ENCODE results near the gene BST1. TPM values are rescaled to one million over a fixed set of nuclear protein-coding genes. Genes with fewer than 3 reads are reported as not detected.

The BST1 gene
- polyA plus RNA-seq, 1 donor (not counting 4 experiments of a cell fraction or from before 2014, with no cell fraction given) = 1.2 TPM

DNA sequence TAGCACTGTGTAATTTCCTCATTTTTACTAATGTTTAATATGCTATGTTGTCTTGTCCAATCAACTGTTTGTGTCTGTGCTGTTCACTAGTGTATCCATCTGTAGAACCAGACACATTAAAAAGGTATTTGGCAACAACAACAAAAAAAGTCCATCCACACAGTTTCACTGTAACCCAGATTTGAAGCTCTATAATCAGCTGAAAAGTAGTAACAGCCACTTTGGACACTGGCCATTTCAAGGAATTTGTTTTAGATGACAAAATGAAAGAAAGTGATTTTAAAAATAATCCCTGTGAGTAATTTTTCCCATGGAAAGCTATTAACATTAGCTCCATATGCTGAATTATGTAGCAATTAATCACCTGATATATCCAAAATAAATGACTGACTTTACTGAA lies 45.5 kb upstream of the BST1 start:
- peaks cover 20% of the 10 kb centered on the region for H3K4me1 ChIP-seq (ENCODE audit: control insufficient read depth, extremely low read depth, insufficient read depth, low read length)
- no peak overlapping the region for H2AFZ ChIP-seq (ENCODE audit: control insufficient read depth, low read length)
- no peaks in the 10 kb centered on the region for H3K27me3 ChIP-seq (ENCODE audit: control insufficient read depth, extremely low read depth, insufficient read depth, low read length)
- TF ChIP-seq, protein P1, sequence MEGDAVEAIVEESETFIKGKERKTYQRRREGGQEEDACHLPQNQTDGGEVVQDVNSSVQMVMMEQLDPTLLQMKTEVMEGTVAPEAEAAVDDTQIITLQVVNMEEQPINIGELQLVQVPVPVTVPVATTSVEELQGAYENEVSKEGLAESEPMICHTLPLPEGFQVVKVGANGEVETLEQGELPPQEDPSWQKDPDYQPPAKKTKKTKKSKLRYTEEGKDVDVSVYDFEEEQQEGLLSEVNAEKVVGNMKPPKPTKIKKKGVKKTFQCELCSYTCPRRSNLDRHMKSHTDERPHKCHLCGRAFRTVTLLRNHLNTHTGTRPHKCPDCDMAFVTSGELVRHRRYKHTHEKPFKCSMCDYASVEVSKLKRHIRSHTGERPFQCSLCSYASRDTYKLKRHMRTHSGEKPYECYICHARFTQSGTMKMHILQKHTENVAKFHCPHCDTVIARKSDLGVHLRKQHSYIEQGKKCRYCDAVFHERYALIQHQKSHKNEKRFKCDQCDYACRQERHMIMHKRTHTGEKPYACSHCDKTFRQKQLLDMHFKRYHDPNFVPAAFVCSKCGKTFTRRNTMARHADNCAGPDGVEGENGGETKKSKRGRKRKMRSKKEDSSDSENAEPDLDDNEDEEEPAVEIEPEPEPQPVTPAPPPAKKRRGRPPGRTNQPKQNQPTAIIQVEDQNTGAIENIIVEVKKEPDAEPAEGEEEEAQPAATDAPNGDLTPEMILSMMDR (optimal IDR thresholded peaks at IDR 0.05 in 1 of 3, IDR thresholded peaks at IDR 0.05 in 1 of 3, conservative IDR thresholded peaks at IDR 0.05 in 1 of 3; ENCODE audit: extremely low read depth in 1 of 3, insufficient read depth in 2 of 3, low read length in 3 of 3) = no peak
- TF ChIP-seq EZH2 (IDR thresholded peaks at IDR 0.05; ENCODE audit: low read length) = no peak
- H3K4me3 ChIP-seq (ENCODE audit: control insufficient read depth in 2 of 3, extremely low read depth in 1 of 3, insufficient read depth in 2 of 3, low read depth in 1 of 3, low read length in 3 of 3) = no peak overlapping the region
- H3K27ac ChIP-seq (ENCODE audit: control insufficient read depth, insufficient read depth, low read length) = no peak overlapping the region
- no peaks in the 10 kb centered on the region for H3K9me3 ChIP-seq (ENCODE audit: control insufficient read depth, low read depth, low read length)
- FAIRE-seq (no peak), DNase-seq (ENCODE audit: low read depth, low spot score) (no peak)
- H3K9me1 ChIP-seq (ENCODE audit: control insufficient read depth, extremely low read depth, insufficient read depth, low read length) = no peaks in the 10 kb centered on the region
- no peak overlapping the region for H3K9ac ChIP-seq (ENCODE audit: control insufficient read depth, extremely low read depth, insufficient read depth, low read length)
- H3K79me2 ChIP-seq (ENCODE audit: control insufficient read depth, insufficient read depth, low read length) = peaks cover 25% of the 10 kb centered on the region
- H3K4me2 ChIP-seq (ENCODE audit: control insufficient read depth, extremely low read depth, insufficient read depth, low read depth, low read length) = no peak overlapping the region
- no peaks in the 10 kb centered on the region for H4K20me1 ChIP-seq (ENCODE audit: control insufficient read depth, extremely low read depth, insufficient read depth, low read length)
- peaks cover 0 to 2% of the 10 kb centered on the region in 2 experiments for H3K36me3 ChIP-seq (ENCODE audit: control insufficient read depth in 2 of 2, extremely low read depth in 1 of 2, insufficient read depth in 2 of 2, low read length in 2 of 2)
- dilution Hi-C loops (cut with MboI; ENCODE audit: extremely low pct_ligation_motif_present, low sequenced_read_pairs) = no loop called here

DNA sequence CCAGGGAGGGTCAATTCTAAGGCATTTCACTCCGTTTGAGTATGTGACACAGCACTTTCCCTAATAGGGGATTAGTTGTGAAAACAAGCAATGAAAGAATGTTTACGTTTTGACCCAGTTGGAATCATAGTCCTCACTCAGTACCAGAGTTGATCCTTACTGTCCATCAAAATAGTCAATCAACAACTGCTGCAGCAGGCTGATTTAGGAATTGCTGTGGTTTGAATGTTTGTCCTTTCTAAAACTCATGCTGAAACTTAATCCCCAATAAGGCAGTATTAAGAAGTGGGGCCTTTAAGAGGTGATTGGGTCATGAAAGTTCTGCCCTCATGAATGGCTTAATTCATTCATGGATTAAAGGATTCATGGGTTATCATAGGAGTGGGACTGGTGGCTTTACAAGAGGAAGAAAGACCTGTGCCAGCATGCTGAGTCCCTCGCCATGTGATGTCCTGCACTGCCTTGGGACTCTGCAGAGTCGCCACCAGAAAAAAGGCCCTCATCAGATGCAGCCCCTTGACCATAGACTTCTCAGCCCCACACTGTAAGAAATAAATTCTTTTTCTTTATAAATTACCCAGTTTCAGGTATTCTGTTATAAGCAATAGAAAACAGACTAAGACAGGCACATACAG lies 44.6 kb upstream of the BST1 start:
- dilution Hi-C loops (cut with MboI; ENCODE audit: extremely low pct_ligation_motif_present, low sequenced_read_pairs) = no loop called here
- Histone ChIP-seq H3K36me3 (ENCODE audit: control insufficient read depth in 2 of 2, extremely low read depth in 1 of 2, insufficient read depth in 2 of 2, low read length in 2 of 2) (peaks cover 0 to 2% of the 10 kb centered on the region in 2 experiments), H3K4me2 (ENCODE audit: control insufficient read depth, extremely low read depth, insufficient read depth, low read depth, low read length) (no peak overlapping the region), H3K27ac (ENCODE audit: control insufficient read depth, insufficient read depth, low read length) (no peak overlapping the region), H3K27me3 (ENCODE audit: control insufficient read depth, extremely low read depth, insufficient read depth, low read length) (no peaks in the 10 kb centered on the region), H4K20me1 (ENCODE audit: control insufficient read depth, extremely low read depth, insufficient read depth, low read length) (no peaks in the 10 kb centered on the region), H3K9me1 (ENCODE audit: control insufficient read depth, extremely low read depth, insufficient read depth, low read length) (no peaks in the 10 kb centered on the region), H3K9me3 (ENCODE audit: control insufficient read depth, low read depth, low read length) (no peaks in the 10 kb centered on the region), H3K9ac (ENCODE audit: control insufficient read depth, extremely low read depth, insufficient read depth, low read length) (no peak overlapping the region), H3K79me2 (ENCODE audit: control insufficient read depth, insufficient read depth, low read length) (peaks cover 17% of the 10 kb centered on the region), H3K4me1 (ENCODE audit: control insufficient read depth, extremely low read depth, insufficient read depth, low read length) (peaks cover 17% of the 10 kb centered on the region), H3K4me3 (ENCODE audit: control insufficient read depth in 2 of 3, extremely low read depth in 1 of 3, insufficient read depth in 2 of 3, low read depth in 1 of 3, low read length in 3 of 3) (no peak overlapping the region), H2AFZ (ENCODE audit: control insufficient read depth, low read length) (no peak overlapping the region)
- TF ChIP-seq, protein P1 (optimal IDR thresholded peaks at IDR 0.05 in 1 of 3, IDR thresholded peaks at IDR 0.05 in 1 of 3, conservative IDR thresholded peaks at IDR 0.05 in 1 of 3; ENCODE audit: extremely low read depth in 1 of 3, insufficient read depth in 2 of 3, low read length in 3 of 3) = no peak
- no peak for TF ChIP-seq EZH2 (IDR thresholded peaks at IDR 0.05; ENCODE audit: low read length)
- FAIRE-seq = no peak
- DNase-seq (ENCODE audit: low read depth, low spot score) = no peak
